T1000 (cell line): ENCODE data around the gene BMPR1A.
"Not testable (repeated sequence)": the region's sequence is repeated elsewhere in the genome, so short reads cannot be mapped to it uniquely, and the experiment has no call there.

ENCODE experiments used
- DNase-seq: peaks from one replicate; lab custom pipeline; 2025; ENCODE audit warnings: mixed read lengths; lab: John Stamatoyannopoulos, UW

BMPR1A gene

GRCh38 chr10:86940076-86940475, 183.7 kb downstream of the BMPR1A start:
- DNase-seq = not testable (repeated sequence)

GRCh38 chr10:86940677-86941076, 184.3 kb downstream of the BMPR1A start:
- no peak for DNase-seq

- DNase-seq = no peak
Observed at GRCh38 chr10:86941426-86941825, 185.0 kb downstream of the BMPR1A start.

- no peak for DNase-seq
Observed at GRCh38 chr10:86941991-86942421, 185.6 kb downstream of the BMPR1A start.

DNA sequence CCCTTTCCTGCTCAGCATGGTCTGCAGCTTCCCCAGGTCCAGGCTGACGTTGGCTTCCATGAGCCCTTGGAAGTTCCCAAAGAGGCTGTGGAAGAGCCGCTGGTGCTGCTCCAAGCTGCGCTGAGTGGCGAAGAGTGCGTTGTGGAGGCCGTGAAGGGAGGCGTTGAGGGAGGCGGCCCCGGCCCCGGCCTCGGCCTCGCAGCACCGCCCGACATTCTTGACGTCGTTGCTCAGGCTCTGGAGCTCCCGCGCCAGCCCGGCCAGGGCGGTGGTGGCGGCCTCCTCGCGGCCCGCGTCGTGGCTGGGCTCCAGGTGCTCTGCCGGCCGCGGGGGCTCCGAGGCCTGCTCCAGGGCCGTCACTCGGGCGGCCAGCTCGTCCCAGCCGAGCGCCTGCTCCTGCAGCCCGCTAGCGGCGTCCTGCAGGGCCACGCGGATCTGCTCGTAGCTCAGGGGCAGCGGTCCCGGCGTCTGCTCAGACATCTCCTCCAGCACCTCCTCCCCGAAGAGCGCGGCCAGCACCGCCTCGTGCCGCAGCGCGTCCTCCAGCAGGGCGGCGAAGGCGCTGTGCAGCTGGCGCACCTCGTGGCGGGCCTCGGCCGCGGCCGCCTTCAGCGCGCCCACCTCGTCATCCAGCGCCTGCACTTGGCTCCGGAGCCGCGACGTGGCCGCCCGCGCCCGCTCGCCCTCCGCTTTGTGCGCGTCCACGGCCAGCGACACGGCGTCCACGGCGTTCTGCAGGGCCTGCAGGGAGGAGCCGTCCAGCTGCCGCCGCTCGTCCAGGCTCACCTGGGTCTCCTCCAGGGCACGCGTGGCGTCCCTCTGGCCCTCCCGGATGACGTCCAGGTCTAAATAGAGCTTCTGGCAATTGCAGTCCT, 186.3 kb downstream of the BMPR1A start:
- DNase-seq = no peak

DNA sequence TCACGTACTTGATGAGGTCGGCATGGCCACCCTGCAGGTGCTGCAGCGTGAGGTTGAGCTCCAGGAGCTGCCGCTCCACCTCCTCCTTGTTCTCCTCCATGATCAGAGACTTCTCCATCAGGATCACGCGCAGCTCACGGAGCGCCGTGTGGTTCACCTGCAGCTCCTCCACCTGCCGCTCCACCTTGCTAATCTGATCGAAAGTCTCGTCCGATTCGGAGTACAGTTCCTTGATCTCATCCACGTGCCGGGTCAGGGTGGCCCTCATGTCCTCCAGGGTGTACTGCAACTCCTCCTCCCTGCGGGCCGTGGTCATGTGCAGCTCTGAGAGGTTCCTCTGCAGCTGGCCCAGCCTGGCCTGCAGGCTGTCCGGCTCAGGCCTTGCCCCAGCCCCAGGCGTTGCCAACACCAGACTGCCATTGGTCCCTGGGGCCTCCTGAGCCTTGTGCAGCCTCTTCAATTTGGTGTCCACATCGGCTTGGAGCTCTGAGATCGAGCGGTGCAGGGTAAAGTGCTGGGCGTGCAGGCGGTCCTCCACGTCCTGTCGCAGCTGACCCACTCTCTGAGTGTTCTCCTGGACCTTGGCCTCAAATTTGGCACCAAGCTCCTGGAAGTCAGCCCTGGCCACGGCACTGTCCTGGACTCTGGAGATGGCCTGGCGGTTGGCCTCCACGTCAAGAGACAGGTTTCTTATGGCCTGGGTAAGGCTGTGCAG, 187.1 kb downstream of the BMPR1A start:
- DNase-seq = no peak

DNA sequence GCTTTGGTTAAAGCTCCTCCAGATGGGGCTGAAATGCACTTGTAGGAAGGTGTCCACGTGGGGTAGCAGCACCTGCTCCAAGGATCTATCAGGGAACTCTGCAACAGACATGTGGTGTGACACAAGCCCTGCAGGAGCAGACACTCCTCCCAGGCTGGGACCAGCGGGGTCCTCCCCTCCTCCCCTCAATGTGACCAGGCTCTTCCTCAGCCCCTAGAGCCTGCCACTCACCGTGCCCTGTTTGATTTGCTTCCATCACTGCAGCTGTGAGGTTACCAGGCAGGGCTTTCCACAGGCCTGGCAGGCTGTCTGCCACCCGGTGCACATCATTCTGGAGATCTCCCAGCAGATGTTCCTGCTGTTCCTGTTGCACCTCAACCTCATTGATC, 187.6 kb downstream of the BMPR1A start:
- DNase-seq = no peak

GRCh38 chr10:86944471-86944870, 188.1 kb downstream of the BMPR1A start:
- no peak for DNase-seq

DNA sequence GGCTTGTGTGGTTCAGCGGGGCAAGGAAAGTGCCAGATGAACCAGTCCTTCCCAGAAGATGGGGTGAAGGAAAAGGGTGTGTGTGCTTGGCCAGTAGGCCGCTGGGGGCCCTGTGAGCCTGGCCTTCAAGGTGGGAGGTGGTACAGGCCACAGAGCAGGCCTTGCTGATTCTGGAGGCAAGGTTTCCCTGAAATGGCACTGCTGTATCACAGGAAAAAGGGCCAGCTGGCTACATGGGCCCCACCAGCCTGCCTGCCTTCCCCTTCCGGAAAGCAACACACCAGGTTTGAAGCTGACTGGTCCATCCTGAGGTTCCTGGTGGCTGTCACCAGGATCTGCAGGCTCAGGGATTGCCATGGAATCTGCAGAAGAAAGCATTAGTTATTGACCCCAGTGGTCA, 188.5 kb downstream of the BMPR1A start:
- DNase-seq = no peak

DNA sequence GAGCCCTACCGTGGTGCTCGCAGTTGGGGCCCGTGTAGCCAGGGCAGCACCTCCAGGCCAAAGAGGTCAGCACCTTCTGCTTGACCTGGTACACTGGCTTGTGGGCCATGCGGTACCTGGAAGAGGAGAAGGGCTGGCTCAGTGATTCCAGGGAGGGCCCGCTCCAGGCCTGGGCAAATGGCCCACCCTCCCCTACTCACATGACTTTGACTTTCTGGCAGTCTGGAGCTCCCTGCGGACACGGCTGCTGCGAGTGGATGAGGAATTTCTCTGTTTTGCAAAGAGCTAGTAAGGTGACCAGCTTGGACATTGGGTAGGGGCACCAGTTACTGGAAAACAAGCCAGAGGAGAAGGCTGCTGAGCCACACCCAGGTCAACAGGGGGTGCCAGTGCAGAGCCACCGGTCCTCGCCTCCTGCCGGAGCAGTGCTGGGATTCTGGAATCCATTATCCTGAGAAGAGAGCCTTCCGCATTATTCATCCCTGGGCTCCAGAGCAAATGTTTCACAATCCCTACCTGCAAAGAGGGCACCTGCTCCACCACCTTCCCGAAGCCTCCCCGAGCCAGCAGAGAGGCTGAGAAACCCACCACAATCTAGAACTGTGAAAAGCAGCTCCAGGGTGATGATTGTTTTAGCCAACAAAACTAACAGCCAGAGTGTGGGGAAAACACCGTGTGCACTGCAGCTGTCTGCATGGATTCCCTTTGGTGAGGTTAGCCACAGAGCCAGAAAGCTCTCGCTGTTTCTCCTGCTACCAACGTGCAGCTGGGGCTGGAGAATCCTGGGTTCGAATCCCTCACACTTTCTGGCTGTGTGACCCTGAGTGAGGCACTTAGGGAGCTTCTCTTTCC, 189.2 kb downstream of the BMPR1A start:
- no peak for DNase-seq

DNA sequence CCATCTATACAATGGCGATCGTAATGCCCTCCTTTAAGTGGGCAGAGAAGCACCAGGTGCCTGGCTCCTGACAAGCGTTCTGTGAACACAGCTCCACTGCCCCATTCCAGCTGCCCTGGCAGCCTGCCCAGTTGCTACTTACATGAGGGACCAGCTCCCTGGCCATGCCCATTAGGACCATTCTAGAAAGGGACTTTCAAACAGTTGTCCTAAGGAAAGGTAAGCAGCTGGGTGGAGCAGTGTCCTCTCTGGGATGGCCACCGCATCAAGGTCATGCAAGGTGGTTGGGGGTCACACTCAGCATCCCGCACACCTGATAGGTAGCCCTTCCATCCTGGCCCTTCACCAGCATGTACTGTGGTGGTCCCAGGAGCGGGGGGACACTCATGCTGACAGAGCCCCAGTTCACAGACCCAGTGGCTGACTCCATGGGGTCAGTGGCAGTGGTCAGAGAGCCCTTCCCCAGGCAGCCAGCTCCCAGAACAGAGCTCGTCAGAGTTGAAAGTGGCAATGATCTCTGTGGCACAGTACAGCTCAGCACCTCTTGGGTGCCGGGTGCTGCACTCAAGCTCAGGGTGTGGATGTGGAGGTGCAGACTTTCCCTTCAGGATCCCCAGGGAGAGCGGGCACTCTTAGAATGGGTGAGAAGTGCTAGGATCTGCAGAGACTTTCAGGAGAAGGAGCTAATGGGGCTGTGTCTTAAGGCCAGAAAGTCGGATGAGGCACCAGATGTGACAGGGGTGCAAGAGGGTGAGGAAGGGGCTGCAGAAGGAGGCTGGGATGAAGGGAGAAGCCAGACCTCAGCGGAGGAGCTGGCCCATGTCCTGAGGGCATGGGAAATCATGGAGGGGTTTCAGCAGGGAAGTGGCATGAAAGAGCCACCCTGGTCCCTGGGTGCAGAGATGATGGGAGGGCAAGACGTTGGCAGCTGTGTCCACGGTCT, 190.1 kb downstream of the BMPR1A start:
- no peak for DNase-seq

GRCh38 chr10:86947806-86948205, 191.4 kb downstream of the BMPR1A start:
- DNase-seq = not testable (repeated sequence)

- no peak for DNase-seq
Observed at GRCh38 chr10:86950349-86950748, 193.9 kb downstream of the BMPR1A start.

- DNase-seq = no peak
Observed at GRCh38 chr10:86951184-86951761, 194.9 kb downstream of the BMPR1A start.

- DNase-seq = no peak
Observed at GRCh38 chr10:86952106-86952505, 195.7 kb downstream of the BMPR1A start.

DNA sequence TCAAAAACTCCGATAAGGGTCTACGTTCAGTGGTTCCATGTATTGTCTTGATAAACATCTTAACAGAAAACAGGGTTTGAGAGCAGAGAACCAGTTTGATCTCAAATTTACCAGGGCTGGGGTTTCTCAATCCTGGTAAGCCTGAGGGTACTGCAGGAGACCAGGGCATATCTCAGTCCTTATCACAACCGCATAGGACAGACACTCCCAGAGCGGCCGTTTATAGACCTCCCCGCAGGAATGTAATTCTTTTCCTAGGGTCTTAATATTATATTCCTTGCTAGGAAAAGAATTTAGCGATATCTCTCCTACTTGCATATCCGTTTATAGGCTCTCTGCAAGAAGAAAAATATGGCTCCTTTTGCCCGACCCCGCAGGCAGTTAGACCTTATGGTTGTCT, 196.3 kb downstream of the BMPR1A start:
- not testable (repeated sequence) for DNase-seq

DNA sequence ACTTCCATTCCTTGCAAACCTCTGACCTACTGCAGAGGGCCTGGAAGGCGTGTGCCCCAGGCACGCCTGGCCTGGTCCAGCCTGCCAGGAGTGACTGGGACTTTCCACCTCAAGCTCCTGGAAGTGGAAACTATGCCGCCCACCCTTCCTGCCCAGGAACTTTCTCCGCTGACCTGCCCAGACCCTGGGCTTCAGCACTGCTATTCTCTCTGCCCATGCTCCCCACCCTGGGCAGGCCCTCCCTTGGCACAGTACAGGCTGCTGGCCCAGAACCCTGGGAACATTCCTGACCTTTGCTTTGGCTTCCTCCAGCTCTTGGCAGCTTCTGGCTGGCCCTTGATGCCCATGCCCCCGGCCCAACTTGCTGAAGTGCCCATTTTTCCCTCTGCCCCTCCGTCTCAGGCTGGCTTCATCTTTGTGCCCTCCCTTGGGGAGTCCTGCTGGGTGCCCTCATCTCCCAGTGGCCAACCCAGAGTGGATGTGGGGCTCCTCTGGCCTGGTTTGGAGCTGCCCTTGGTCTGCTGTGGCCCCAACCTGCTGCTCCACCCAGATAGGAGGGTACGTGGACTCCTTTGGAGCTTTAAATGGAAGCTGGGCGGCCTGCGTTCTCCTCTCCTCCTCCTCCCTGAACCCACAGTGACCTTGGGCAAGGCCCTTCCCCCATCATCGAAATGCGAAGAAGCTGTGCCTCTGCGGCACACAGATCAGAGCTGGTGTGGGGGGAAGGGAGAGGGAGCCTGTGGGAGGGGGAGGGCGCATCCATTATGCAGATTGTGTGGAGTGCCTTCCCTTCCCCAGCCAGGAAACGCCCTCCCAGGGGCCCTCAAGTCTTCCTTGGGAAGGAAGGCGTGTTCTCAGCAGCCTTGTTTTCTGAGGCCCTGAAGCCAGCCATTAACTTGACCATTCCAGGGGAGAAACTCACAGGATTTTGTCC, 197.6 kb downstream of the BMPR1A start:
- DNase-seq = no peak

DNA sequence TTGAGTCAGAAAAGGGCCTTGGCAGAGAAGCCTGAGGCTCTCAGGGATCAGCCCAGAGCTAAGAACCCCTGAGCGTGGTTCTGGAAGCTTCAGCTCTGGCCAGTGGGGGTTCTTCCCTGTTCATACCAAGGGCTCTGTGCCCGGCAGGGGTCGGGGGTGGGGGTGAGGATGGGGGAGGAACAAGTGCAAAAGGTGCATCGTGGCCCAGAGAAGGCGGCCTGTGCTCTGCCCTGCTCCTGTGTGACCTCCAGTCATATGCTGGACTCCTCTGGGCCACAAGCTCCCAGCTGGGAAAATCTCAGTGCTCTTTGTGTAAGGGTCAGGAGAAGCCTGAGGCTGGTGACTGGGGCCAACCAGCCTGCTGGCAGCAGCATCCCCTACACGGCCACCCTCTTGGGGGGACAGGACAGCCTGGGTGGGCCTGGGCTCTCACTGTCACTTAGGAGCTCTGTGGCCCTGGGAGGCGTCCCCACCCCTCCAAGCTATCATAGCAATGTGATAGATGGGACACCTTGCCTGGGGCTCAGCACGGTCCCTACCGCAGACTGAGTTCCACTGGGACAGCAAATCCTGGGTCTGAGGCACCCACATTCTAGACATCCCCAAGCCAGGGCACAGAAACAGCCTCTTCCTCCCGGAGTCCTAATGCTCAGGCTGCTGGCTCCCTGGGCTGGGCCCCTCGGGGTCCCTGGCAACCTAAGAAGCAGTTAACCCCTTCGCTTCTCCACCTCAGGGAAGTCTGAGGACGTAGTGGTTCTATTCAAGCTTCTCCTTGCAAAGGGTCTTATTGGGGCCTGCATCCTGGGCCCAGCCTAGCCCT, 198.5 kb downstream of the BMPR1A start:
- DNase-seq = no peak
